ENCODE measurements around the gene ACKR4. TPM values are rescaled to one million over a fixed set of nuclear protein-coding genes. Genes with fewer than 3 reads are reported as not detected.
"Not testable (repeated sequence)": the region's sequence is repeated elsewhere in the genome, so short reads cannot be mapped to it uniquely, and the experiment has no call there.

Gene ACKR4
- total and polyA plus RNA-seq, 2 donors (not counting 3 experiments of a cell fraction or from before 2014, with no cell fraction given), result 3.2 to 14.3 TPM

- Histone ChIP-seq H3K27me3 (ENCODE audit: control insufficient read depth in 2 of 2, insufficient read depth in 2 of 2, low read length in 2 of 2) (no peaks in the 10 kb centered on the region), H2AFZ (ENCODE audit: low read depth, low read length) (peak overlapping the region; percentile 7), H3K27ac (ENCODE audit: insufficient read depth, low read depth, low read length) (no peak overlapping the region), H3K4me3 (replicated peaks in 1 of 3; ENCODE audit: insufficient read depth in 1 of 3, low read depth in 1 of 3, low read length in 3 of 3) (peak overlapping the region in 2 of 3 experiments; percentile 24 to 70), H4K20me1 (replicated peaks; ENCODE audit: control insufficient read depth, extremely low read depth, insufficient read depth, low read length) (no peaks in the 10 kb centered on the region), H3K79me2 (ENCODE audit: control insufficient read depth, insufficient read depth, low read length) (no peaks in the 10 kb centered on the region), H3K4me1 (ENCODE audit: control insufficient read depth, extremely low read depth, insufficient read depth, low read length) (peaks cover 40% of the 10 kb centered on the region), H3K4me2 (ENCODE audit: insufficient read depth, low read length) (peak overlapping the region; percentile 98), H3K9ac (replicated peaks; ENCODE audit: extremely low read depth, insufficient read depth, low read length) (no peak overlapping the region), H3K9me3 (replicated peaks; ENCODE audit: control insufficient read depth, insufficient read depth, low read length) (no peaks in the 10 kb centered on the region), H3K9me1 (replicated peaks; ENCODE audit: control insufficient read depth, extremely low read depth, insufficient read depth, low read length) (no peaks in the 10 kb centered on the region), H3K36me3 (ENCODE audit: control insufficient read depth in 2 of 2, extremely low read depth in 1 of 2, insufficient read depth in 2 of 2, low read length in 2 of 2) (no peaks in the 10 kb centered on the region)
- DNase-seq (ENCODE audit: low read depth, low spot score), result peak; percentile 39
- FAIRE-seq, result no peak
- TF ChIP-seq EZH2 (IDR thresholded peaks at IDR 0.05; ENCODE audit: borderline replicate concordance, low read depth, low read length, severe bottlenecking) (no peak), POLR2A (IDR thresholded peaks at IDR 0.05; ENCODE audit: low read depth, low read length) (no peak), GATA2 (IDR thresholded peaks at IDR 0.05; ENCODE audit: insufficient read depth, insufficient read length, low read depth, low read length) (no peak), JUN (IDR thresholded peaks at IDR 0.05; ENCODE audit: borderline replicate concordance, insufficient read depth, insufficient read length, low read depth) (no peak), CTCF (IDR thresholded peaks at IDR 0.05; ENCODE audit: extremely low read depth in 1 of 2, insufficient read depth in 1 of 2, low read depth in 1 of 2, low read length in 2 of 2) (no peak), POLR2AphosphoS5 (IDR thresholded peaks at IDR 0.05; ENCODE audit: insufficient read depth, low read depth, low read length) (no peak), MAX (IDR thresholded peaks at IDR 0.05; ENCODE audit: insufficient read depth, insufficient read length) (no peak), FOS (IDR thresholded peaks at IDR 0.05; ENCODE audit: borderline replicate concordance, insufficient read depth, low read length) (no peak), MYC (IDR thresholded peaks at IDR 0.05; ENCODE audit: low read depth, low read length) (no peak)
- intact Hi-C loops (cut with micrococcal nuclease), result no loop called here
- ChIA-PET POLR2A (no interaction called here), CTCF (interaction anchor here (2.3 kb wide), 1 partner anchor 25 kb away, joined by 9 read pairs; no protein-coding TSS in a partner anchor)
- dilution Hi-C loops (cut with MboI; ENCODE audit: extremely low pct_ligation_motif_present, low sequenced_read_pairs), result no loop called here
- BruUV-seq (replicated peaks), result no TSS peak
These were observed 1.1 kb downstream of the ACKR4 start for GRCh38 chr3:132598181-132598580.

- POLR2A ChIA-PET; H3K4me3 ChIP-seq (replicated peaks in 1 of 3; ENCODE audit: insufficient read depth in 1 of 3, low read depth in 1 of 3, low read length in 3 of 3); H4K20me1 ChIP-seq (replicated peaks; ENCODE audit: control insufficient read depth, extremely low read depth, insufficient read depth, low read length); H3K79me2 ChIP-seq (ENCODE audit: control insufficient read depth, insufficient read depth, low read length); H3K4me2 ChIP-seq (ENCODE audit: insufficient read depth, low read length); DNase-seq (ENCODE audit: low read depth, low spot score); CTCF ChIA-PET; H3K9me3 ChIP-seq (replicated peaks; ENCODE audit: control insufficient read depth, insufficient read depth, low read length); intact Hi-C loops (cut with micrococcal nuclease); H3K27me3 ChIP-seq (ENCODE audit: control insufficient read depth in 2 of 2, insufficient read depth in 2 of 2, low read length in 2 of 2); H3K9me1 ChIP-seq (replicated peaks; ENCODE audit: control insufficient read depth, extremely low read depth, insufficient read depth, low read length); BruUV-seq (replicated peaks); H3K36me3 ChIP-seq (ENCODE audit: control insufficient read depth in 2 of 2, extremely low read depth in 1 of 2, insufficient read depth in 2 of 2, low read length in 2 of 2); H3K27ac ChIP-seq (ENCODE audit: insufficient read depth, low read depth, low read length); H2AFZ ChIP-seq (ENCODE audit: low read depth, low read length); dilution Hi-C loops (cut with MboI; ENCODE audit: extremely low pct_ligation_motif_present, low sequenced_read_pairs); FAIRE-seq; H3K9ac ChIP-seq (replicated peaks; ENCODE audit: extremely low read depth, insufficient read depth, low read length): not testable (repeated sequence)
- H3K4me1 ChIP-seq (ENCODE audit: control insufficient read depth, extremely low read depth, insufficient read depth, low read length), result peaks cover 18% of the 10 kb centered on the region
These were observed 3.5 kb downstream of the ACKR4 start for GRCh38 chr3:132600614-132601013.
